HL-60 (cell line): Measurements from ENCODE around the gene EGLN3.

ENCODE experiments used
- DNase-seq, 2 experiments: peaks; one replicate each; pipeline ENCODE4 v3.0.0-alpha.2; 2010 to 2020; ENCODE audit warnings: low read depth in 1 of 2, low spot score in 1 of 2
- H3K27ac ChIP-seq: fragments of 250-450 bp; sonication (Bioruptor Pico); replicated peaks from 2 replicates; pipeline ENCODE4 v1.5.1; 2020; ENCODE audit warnings: mild to moderate bottlenecking, moderate library complexity
- H3K27me3 ChIP-seq: fragments of 250-450 bp; sonication (Bioruptor Pico); 2 replicates; pipeline ENCODE4 v1.5.1; 2021; ENCODE audit warnings: mild to moderate bottlenecking, moderate library complexity; ENCODE audit not compliant: insufficient read depth, poor library complexity, severe bottlenecking
- H3K4me3 ChIP-seq: replicated peaks from 2 replicates; pipeline ENCODE4 v1.5.1; 2011; ENCODE audit warnings: mild to moderate bottlenecking, control low read depth, low read length; ENCODE audit not compliant: insufficient read depth
- CTCF ChIP-seq: IDR thresholded peaks from one replicate; pipeline ENCODE4 v1.5.1; 2011; ENCODE audit warnings: low read length, control low read depth, inconsistent platforms; ENCODE audit not compliant: insufficient read depth
- GABPA ChIP-seq: IDR thresholded peaks from 2 replicates; pipeline ENCODE4 v1.6.1; 2012; ENCODE audit warnings: low read depth
- POLR2AphosphoS5 ChIP-seq: IDR thresholded peaks from 2 replicates; pipeline ENCODE4 v1.6.1; 2012; ENCODE audit warnings: low read depth
- REST ChIP-seq: IDR thresholded peaks from 2 replicates; pipeline ENCODE4 v1.6.1; 2012; ENCODE audit warnings: low read depth; ENCODE audit not compliant: insufficient replicate concordance
- SPI1 ChIP-seq: IDR thresholded peaks from 2 replicates; pipeline ENCODE4 v1.6.1; 2012; ENCODE audit warnings: low read depth, mild to moderate bottlenecking, borderline replicate concordance
- long read RNA-seq: library from polyadenylated mRNA; unstranded; transcript quantifications from one replicate; pipeline ENCODE4 v2.0.0, GENCODE V29; 2020

Gene EGLN3
- long read RNA-seq, partial matches to known transcripts: 0 of 1 reads
- long read RNA-seq, other reads (novel, unspliced or antisense): 1 of 1 reads

GRCh38 chr14:33950320-33951182 lies at the start of gene EGLN3:
EGLN3 (minus strand) TSS chr14:33951074; CDS start chr14:33950752, 322 bp downstream.
- Histone ChIP-seq H3K27me3 (peaks cover 30% of the 10 kb centered on the region), H3K4me3 (peak within 1 kb of the TSS; percentile 61), H3K27ac (no peak within 1 kb of the TSS)
- DNase-seq: peak; percentile 25 to 51
- TF ChIP-seq SPI1 (no peak), GABPA (no peak), REST (no peak), CTCF (no peak), POLR2AphosphoS5 (no peak)

GRCh38 chr14:34000396-34000795 lies 49.5 kb upstream of the EGLN3 start:
- no peak for TF ChIP-seq GABPA
- Histone ChIP-seq H3K4me3 (no peak overlapping the region), H3K27ac (no peak overlapping the region), H3K27me3 (no peaks in the 10 kb centered on the region)
- DNase-seq: no peak

- Histone ChIP-seq H3K4me3 (no peak overlapping the region), H3K27ac (no peak overlapping the region), H3K27me3 (no peaks in the 10 kb centered on the region)
- no peak for DNase-seq
- TF ChIP-seq CTCF: no peak
- no peak for TF ChIP-seq POLR2AphosphoS5
- no peak for TF ChIP-seq REST
- no peak for TF ChIP-seq GABPA
- no peak for TF ChIP-seq SPI1
These were observed 49.0 kb upstream of the EGLN3 start for GRCh38 chr14:33999771-34000291.

GRCh38 chr14:33997611-33998010 lies 46.7 kb upstream of the EGLN3 start:
- TF ChIP-seq GABPA (no peak), REST (no peak), POLR2AphosphoS5 (no peak), CTCF (no peak), SPI1 (no peak)
- Histone ChIP-seq H3K27me3 (no peaks in the 10 kb centered on the region), H3K4me3 (no peak overlapping the region), H3K27ac (no peak overlapping the region)
- DNase-seq: no peak
